ENCODE results near the gene CNEP1R1.
A peak's percentile ranks its signal among the peaks of the same experiment; 100 is the strongest.
"Not testable (repeated sequence)": the region's sequence is repeated elsewhere in the genome, so short reads cannot be mapped to it uniquely, and the experiment has no call there.

Gene CNEP1R1, protein sequence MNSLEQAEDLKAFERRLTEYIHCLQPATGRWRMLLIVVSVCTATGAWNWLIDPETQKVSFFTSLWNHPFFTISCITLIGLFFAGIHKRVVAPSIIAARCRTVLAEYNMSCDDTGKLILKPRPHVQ

DNA sequence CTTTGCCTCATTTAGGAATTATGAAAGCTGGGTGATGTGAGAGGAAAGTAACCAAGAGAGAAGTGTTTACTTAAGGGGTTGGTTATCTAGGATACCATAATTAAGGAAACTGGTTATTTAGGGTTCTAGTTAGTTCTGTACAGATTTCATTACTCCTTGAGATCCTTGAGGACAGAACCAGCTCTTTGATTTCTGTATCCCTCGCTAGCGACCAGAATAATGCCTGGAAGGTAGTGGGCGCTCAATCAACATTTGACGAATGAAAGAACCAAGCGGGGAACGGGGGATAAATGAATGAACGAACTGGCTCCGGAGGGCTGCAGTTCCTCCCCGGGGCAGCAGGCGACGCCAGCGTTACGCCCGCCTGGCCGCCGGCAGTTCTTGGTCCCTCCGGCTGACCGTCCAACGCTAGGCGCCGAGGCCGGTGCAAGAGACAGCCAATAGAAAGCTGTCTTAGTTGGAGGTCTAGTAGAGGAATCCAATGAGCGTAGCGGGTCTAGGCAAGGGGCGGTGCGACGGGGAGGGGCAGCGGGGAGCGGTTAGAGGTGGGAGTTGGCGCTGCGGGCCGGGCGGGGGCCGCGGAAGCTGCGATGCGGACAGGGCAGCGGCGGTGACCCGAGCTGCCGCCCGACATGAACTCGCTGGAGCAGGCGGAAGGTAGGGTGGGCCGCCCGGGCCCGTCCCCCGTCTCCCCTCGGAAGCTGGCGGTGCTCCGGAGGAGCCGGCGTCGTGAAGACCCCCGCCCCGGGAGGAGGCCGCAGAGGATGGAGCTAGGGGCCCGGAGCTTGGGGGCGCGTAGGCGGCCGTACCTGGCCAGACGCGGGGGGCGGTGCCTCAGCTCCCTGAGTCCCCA lies at the start of gene CNEP1R1:
Gene CNEP1R1, plus strand, starts transcription at position 542 of the 853 bp plus-strand sequence. Its CDS starts 91 bp downstream, at position 633.
- DNase-seq (ENCODE audit: low spot score) = peak; percentile 99

DNA sequence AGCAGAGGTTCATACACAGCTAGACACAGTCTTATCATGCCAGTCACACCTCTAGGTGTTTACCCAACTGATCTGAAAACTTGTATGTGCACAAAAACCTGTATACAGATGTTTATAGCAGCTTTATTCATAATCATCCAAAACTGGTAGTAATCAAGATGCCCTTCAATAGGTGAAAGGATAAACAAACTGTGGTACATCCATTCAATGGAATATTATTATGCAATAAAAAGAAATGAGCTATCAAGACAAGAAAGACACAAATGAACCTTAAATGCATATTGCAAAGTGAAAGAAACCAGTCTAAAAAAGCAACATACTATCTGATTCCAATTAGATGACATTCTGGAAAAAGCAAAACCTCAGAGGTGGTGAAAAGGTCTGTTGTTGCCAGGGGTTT lies 47.6 kb upstream of the CNEP1R1 start:
- DNase-seq (ENCODE audit: low spot score) = no peak

DNA sequence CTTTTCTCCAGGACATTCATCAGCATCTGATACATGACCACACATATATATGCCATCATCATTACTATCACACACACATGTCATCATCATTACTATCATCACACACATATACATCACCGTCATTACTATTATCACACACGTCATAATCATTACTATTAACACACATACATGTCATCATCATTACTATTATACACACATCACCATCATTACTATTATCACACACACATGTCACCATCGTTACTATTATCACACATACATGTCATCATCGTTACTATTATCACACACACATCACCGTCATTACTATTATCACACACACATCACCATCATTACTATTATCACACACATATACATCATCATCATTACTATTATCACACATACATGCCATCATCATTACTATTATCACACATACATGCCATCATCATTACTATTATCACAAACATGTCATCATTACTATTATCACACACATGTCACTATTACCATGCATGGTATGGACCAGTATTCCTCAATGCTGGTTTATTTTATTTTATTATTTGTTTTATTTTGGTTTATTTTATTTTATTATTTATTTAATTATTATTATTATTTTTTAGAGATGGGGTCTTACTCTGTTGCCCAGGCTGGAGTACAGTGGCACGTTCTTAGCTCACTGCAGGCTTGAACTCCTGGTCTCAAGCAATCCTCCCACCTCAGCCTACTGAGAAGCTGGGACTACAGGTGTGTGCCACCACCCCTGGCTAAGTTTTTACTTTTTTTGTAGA lies 46.3 kb upstream of the CNEP1R1 start:
- no peak for DNase-seq (ENCODE audit: low spot score)

DNA sequence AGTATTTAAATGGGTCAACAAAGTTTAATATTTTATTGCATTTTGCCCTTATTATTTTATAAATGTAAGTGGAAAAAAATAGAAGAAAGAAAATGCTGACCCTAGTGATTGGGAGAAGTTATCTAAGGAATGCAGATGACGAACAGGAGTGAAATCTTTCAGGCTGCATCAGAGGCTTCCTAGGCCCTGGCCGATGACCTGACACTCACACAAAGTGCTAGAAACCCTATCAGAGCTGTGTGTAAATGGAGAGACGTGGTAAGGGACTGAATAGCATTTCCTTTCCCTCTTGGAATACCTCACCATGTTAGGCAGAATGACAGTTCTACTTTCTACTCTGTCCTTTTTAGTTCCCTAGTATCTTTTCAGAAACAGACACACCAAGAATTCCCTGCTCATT lies 44.9 kb upstream of the CNEP1R1 start:
- DNase-seq (ENCODE audit: low spot score) = no peak

DNA sequence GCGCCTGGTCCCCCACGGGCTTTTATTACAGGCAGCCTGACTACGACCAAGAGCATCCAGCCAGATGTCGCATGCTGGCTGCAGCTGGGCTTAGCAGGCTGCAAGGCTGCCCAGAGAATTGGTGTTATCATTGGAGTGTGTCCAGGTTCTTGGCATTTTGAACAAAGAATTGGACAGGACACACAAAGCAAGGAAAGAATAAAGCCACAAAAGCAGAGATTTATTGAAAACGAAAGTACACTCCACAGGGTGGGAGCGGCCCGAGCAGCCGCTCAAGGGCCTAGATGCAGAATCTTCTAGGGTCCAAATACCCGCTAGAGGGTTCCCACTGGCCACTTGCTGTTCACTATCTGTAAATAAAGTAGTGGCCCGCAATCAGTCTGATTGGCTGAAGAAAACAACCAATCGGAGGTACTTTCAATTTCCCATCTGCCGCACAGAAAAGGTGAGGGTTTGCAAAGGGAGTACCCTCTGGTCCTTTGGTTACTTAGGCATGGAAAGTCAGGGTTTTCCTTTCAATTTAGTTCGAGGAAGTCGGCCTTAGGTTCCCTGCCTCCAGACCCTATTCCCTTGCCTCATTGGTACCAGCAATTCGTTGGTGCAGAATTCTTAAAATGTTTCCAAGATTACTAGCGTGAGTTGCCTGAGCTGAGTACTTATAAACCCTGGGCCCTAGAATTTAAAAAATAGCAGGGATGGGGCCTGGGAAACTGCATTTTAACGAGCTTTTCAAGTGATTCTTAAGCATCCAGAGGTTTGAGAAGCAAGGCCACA lies 38.5 kb upstream of the CNEP1R1 start:
- DNase-seq (ENCODE audit: low spot score) = no peak

DNA sequence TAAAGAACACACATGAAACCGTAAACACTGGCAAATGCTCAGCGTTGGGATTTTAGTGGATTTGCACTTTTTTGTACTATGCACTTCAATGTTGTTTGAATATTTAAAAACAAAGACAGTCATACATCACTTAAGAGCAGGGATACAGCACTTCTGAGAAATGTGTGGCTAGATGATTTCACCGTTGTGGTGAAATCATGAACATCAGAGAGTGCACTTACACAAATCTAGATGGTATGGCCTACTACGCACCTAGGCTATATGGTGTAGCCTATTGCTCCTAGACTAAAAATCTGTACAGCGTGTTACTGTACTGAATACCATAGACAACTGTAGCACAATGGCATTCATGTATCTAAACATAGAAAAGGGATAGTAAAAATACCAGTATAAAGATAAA lies 37.6 kb upstream of the CNEP1R1 start:
- no peak for DNase-seq (ENCODE audit: low spot score)

DNA sequence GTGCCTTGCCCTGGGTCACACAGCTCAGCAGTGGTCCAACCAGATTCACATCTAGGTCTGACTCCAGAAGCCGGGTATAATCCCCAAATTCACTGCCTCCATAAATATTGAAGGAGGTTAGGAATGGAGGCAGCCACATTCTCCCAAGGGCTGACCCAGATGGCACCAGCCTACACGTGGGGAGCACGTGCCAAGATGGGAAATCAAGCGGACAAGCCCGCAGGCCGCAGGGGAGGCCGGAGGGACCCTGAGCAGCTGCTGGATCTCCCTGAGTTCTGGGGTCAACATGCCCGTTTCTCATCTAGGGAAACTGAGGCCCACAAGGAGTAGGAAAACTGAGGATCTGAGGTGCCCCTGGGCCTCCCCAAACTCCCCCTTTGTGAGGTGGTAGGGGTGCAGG lies 32.2 kb upstream of the CNEP1R1 start:
- DNase-seq (ENCODE audit: low spot score) = no peak

DNA sequence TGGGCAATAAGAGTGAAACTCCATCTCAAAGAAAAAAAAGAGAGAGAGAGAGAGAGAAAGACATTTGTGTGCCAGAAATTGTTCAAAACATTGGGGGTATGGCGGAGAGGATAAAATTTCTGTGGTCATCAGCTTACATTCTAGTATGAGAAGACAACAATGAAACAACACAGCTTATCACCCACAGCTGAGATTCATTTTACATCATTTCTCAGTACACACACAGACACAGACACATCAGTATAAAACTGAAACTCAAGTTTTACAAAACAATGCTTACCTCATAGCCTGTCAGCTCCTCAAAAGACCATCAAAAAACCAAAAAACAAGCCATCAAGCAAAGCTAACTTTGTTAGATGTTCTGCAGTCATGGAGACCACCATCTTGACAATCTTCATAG lies 31.4 kb upstream of the CNEP1R1 start:
- no peak for DNase-seq (ENCODE audit: low spot score)

DNA sequence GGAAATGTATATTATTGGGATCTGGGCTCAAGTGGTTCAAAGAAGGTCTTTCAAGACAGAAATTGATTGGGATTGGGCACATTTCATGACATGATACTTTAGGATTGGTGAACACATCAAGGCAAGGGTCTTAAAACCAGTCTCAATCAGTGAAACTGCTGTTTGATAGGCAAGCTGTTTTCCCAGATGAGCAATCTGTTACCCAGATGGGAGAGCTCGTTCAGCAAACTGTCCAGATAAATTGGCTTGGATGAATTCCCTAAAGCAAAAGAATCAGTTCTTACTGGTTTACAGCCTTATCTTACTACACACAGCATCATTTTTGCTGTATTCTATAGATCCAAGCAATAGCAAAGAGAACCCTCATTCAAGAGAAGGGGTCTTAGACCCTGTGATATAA lies 31.0 kb upstream of the CNEP1R1 start:
- DNase-seq (ENCODE audit: low spot score) = no peak

DNA sequence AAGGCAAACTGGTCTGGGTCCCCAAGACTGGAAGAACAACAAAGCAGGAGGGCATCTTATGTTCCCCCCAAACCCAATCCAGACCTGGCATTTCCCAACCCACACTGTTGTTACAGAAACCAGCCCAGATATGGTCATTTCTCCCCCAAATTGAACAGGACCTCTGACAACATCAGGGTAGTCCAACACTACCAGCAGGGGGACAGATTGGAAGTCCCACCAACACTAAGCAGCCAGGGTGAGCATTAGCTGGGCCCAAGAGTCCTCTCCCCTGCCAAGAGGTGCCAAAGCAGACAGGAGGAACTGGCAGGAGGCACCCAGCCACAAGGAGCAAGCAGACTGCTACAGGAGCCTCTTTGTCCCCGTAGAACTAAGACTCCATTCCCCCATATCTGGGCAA lies 29.3 kb upstream of the CNEP1R1 start:
- DNase-seq (ENCODE audit: low spot score) = no peak

DNA sequence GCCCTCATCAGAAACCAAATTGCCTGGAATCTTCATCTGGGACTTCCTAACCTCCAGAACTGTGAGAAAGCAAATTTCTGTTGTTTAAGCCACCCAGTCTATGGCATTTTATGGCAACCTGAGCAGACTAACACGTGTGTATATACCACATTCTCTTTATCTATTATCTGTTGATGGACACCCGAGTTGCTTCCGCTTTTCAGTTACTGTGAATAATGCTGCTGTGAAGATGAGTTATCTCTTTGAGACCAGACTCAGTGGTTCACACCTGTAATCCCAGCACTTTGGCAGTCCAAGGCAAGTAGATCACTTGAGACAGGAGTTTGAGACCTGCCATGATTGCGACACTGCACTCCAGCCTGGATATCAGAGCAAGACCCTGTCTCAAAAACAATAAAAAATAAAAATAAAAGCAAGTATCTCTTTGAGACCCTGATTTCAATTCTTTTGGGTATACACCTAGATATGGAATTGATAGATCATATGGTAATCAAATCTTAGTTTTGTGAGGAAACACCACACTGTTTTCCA lies 27.2 kb upstream of the CNEP1R1 start:
- DNase-seq (ENCODE audit: low spot score) = no peak

DNA sequence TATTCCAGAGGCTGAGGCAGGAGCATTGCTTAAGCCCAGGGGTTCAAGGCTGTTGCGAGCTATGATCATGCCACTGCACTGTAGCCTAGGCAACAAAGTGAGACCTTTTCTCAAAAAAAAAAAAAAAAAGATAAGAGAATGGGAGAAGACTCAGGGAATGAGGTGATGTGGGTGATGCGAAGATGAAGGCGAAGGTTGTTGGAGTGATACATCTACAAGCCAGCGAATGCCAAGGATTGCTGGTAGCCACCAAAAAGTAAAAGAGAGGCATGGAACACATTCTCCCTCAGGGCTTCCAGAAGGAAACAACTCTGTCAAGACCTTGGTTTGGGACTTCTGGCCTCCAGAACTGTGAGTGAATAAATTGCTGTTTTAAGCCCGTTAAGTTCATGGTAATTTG lies 26.0 kb upstream of the CNEP1R1 start:
- DNase-seq (ENCODE audit: low spot score) = no peak

DNA sequence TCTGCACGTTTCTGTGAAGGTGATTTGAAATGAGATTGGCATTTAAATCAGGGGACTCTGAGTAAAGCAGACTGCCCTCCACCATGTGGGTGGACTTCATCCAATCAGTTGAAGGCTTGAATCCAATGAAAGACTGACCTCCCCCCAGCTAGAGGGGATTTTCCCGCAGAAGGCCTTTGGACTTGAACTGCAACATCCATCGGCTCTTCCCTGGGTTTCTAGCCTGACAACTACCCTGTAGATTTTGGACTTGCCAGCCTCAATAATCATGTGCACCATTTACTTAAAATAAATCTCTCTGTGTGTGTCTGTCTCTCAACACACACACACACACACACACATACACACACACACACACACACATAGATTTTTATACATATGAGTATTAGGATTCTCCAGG lies 23.9 kb upstream of the CNEP1R1 start:
- DNase-seq (ENCODE audit: low spot score) = no peak

DNA sequence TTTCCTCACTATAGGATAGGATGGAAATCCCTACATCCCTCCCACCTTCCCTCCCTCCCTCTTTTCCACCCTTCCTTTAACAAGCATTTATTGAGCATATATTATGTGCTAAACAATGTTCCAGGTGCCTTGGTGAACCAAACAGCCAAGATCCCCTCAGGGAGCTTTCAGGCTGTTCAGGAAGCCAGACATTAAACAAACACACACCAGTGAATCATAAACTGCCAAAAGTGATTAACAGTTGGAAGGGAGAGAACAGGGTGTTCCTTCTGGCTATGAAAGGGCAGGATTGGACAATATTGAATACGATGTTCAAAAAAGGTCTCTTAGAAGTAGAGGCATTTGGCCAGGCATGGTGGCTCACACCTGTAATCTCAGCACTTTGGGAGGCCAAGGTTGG lies 22.8 kb upstream of the CNEP1R1 start:
- no peak for DNase-seq (ENCODE audit: low spot score)

DNA sequence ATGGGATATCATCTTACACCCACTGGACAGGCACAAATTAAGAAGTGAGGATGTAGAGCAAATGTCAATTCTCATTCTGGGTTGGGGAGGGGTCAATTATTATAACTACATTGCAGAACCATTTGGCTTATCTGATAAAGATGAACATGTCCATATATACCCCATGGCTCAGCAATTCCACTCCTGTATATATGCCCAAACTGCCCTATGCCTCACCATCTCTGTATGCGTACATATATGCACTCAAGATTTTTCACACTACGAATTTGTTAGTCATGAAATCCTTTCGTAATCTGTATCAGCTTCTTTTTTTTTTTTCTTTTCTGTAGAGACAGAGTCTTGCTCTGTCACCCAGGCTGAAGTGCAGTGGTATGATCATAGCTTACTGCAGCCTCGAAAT lies 20.8 kb upstream of the CNEP1R1 start:
- no peak for DNase-seq (ENCODE audit: low spot score)

DNA sequence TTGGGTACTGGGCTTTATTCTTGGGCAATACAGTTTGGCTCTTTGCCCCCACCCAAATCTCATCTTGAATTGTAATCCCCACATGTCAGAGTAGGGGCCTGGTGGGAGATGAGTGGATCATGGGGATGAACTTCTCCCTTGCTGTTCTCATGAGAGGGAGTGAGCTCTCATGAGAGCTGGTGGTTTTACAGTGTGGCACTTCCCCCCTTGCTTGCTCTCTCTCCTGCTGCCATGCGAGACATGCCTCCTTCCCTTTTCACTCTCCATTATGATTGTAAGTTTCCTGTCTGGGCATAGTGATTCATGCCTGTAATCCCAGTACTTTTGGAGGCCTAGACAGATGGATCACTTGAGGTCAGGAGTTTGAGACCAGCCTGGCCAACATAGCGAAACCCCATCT lies 18.1 kb upstream of the CNEP1R1 start:
- no peak for DNase-seq (ENCODE audit: low spot score)

DNA sequence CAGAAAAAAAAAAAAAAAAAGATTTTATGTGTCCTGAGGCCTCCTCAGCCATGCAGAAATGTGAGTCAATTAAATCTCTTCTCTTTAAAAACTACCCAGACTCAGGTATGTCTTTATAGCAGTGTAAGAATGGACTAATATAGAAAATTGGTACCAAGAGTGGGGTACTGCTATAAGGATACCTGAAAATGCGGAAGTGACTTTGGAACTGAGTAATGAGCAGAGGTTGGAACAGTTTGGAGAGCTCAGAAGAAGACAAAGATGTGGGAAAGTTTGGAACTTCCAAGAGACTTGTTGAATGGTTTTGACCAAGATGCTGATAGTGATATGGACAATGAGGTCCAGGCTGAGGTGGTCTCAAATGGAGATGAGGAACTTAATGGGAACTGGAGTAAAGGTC lies 17.3 kb upstream of the CNEP1R1 start:
- DNase-seq (ENCODE audit: low spot score) = no peak

DNA sequence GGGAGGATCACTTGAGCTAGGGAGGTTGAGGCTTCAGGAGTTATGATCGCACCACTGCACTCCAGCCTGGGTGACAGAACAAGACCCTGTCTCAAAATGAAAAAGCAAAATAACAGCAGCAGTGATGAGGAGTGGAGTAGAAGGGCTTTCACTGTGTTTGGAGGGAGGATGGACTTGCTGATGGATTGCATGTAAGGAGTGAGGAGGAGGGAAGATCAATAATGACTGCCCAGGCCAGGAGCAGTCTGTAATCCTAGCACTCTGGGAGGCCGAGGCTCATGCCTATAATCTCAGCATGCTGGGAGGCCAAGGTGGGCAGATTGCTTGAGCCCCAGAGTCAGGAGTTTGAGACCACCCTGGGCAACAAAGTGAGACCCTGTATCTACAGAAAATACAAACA lies 14.8 kb upstream of the CNEP1R1 start:
- no peak for DNase-seq (ENCODE audit: low spot score)

DNA sequence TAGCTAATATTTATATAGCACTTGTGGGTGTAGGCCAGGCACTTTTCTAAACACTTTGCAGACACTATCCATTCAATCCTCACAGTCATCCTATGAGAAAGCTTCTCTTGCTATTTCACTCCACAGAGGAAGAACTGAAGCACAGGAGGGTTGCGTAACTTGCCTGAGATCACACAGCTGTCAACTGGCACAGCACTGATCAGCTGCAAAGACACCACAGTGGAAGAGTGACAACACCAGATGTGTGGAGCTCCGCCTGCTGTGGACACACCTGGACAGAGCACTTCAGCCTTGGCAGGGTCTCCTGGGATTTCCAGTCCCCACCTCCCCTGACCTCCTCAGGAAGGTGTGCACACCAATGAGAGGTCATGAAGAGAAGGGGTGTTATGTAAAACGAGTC lies 13.3 kb upstream of the CNEP1R1 start:
- DNase-seq (ENCODE audit: low spot score) = no peak

DNA sequence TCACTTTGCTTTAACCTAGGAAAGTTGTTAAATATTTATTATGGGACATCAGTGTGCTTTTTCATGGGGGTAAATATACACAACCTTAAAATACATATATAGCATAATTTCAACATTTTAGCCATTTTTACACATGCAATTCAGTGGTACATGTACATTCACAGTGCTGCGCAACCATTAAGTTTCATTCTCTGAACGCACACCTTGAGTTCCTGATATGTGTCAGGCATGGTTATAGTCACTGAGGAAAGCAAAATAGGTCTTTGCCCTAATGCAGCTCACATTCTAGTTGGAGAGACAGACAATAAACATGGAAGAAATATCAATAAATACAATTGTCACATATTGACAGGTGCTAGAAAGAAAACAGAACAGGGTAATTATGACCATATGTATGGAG lies 12.8 kb upstream of the CNEP1R1 start:
- no peak for DNase-seq (ENCODE audit: low spot score)

DNA sequence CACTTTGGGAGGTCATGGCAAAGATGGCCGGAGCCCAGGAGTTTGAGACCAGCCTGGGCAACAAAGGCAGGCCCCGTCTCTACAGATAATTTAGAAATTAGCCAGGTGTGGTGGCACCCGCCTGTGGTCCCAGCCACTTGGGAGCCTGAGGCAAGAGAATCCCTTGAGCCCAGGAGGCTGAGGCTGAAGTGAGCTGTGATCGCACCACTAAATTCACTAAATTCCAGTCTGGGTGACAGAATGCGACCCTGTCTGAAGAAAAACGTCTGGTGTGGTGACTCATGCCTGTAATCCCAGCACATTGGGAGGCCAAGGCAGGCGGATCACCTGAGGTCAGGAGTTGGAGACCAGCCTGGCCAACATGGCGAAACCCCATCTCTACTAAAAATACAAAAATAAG lies 10.8 kb upstream of the CNEP1R1 start:
- DNase-seq (ENCODE audit: low spot score) = not testable (repeated sequence)

DNA sequence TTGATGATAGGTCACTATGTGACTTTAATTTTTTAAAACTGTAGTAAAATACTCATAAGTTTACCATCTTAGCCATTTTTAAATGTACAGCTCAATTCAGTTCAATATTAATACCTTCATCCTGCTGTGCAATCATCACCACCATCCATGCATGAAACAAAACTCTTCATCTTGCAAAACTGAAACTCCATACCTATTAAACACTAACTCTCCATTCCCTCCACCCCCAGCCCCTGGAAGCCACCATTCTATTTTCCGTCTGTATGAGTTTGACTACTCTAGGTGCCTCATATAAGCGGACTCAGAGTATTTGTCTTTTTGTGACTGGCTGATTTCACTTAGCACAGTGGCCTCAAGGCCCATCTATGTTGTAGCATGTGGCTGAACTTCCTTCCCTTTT lies 9.4 kb upstream of the CNEP1R1 start:
- no peak for DNase-seq (ENCODE audit: low spot score)

Data from germinal center (tissue), 1 donor.